D721Med (cell line): ENCODE data around the gene IMMT.

ENCODE experiments used
- DNase-seq: peaks from one replicate; pipeline ENCODE4 v3.0.0; 2011; ENCODE audit warnings: low spot score; ENCODE audit not compliant: insufficient read length
- FAIRE-seq: peaks from 2 replicates; lab custom pipeline; 2011; peaks lifted over from hg19 to GRCh38; lab: Jason Lieb, UNC
- CTCF ChIP-seq: IDR thresholded peaks from 2 replicates; pipeline ENCODE4 v1.5.1; 2012; ENCODE audit warnings: mild to moderate bottlenecking, control low read depth; ENCODE audit not compliant: insufficient read depth; ENCODE audit errors: missing control alignments

IMMT gene

GRCh38 chr2:86219896-86220295, 24.6 kb upstream of the IMMT start:
- no peak for TF ChIP-seq CTCF
- DNase-seq, result no peak
- no peak for FAIRE-seq

- DNase-seq, result no peak
- TF ChIP-seq CTCF, result no peak
- FAIRE-seq, result no peak
Measured at GRCh38 chr2:86218124-86218523, 22.9 kb upstream of the IMMT start.

GRCh38 chr2:86216575-86217555, 21.6 kb upstream of the IMMT start:
- FAIRE-seq, result no peak
- no peak for DNase-seq
- no peak for TF ChIP-seq CTCF

- TF ChIP-seq CTCF, result no peak
- no peak for FAIRE-seq
- DNase-seq, result no peak
Measured at GRCh38 chr2:86214503-86214832, 19.2 kb upstream of the IMMT start.

GRCh38 chr2:86213699-86214502, 18.6 kb upstream of the IMMT start:
- no peak for TF ChIP-seq CTCF
- DNase-seq, result no peak
- no peak for FAIRE-seq

GRCh38 chr2:86213056-86213455, 17.8 kb upstream of the IMMT start:
- TF ChIP-seq CTCF, result no peak
- DNase-seq, result no peak
- no peak for FAIRE-seq

- FAIRE-seq (no peak), DNase-seq (no peak)
- TF ChIP-seq CTCF, result no peak
Measured at GRCh38 chr2:86211796-86212188, 16.5 kb upstream of the IMMT start.
